ENCODE results near the gene CTTNBP2NL.
"Not testable (repeated sequence)": the region's sequence is repeated elsewhere in the genome, so short reads cannot be mapped to it uniquely, and the experiment has no call there.

The CTTNBP2NL gene

DNA sequence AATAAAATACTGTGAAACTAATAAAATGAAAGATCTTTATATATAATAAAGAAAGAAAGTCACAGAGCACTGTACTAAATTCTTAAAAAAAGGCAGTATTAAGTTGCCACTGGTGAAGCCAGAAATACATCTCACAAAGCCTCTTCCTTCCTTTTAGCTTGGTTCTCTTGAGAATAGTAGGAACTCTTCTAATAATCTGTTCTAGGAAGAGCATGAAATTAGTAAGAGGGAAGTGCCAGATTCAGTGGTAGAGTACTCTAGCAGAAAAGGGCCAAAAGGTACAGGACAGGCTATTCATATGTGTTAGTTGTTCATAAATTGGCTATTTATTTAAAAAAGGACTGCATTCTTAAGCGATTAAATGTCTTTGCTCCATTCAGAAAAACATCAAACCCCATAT, 33.7 kb downstream of the CTTNBP2NL start:
- DNase-seq, result no peak

- no peak for DNase-seq
Measured at GRCh38 chr1:112431038-112431437, 35.0 kb downstream of the CTTNBP2NL start.

GRCh38 chr1:112435448-112435847, 39.4 kb downstream of the CTTNBP2NL start:
- DNase-seq, result no peak

DNA sequence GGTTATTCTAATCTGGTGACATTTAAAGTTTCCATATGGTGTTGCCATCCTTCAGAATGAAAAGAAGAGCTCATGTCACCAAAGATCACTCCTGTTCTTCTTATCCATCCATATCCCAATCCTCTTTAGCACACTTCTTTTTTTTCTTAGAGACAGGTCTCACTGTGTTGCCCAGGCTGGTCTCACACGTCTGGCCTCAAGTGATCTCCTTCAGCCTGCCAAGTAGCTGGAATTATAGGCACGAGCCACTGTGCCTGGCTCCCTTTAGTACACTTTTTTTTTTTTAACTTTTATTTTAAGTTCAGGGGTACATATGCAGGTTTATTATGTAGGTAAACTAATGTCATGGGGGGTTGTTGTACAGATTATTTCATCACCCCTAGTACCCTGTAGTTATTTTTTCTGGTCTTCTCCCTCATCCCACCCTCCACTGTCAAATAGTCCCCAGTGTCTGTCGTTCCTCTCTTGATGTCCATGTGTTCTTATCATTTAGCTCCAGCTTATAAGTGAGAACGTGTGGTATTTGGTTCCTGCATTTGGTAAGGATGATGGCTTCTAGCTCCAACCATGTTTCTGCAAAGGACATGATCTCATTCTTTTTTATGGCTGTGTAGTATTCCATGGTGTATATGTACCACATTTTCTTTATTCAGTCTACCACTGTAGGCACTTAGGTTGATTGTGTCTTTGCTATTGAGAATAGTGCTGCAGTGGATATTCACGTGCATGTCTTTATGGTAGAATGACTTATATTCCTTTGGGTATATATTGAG, 40.6 kb downstream of the CTTNBP2NL start:
- DNase-seq, result no peak

- DNase-seq, result not testable (repeated sequence)
Measured at GRCh38 chr1:112438156-112438555, 42.1 kb downstream of the CTTNBP2NL start.

DNA sequence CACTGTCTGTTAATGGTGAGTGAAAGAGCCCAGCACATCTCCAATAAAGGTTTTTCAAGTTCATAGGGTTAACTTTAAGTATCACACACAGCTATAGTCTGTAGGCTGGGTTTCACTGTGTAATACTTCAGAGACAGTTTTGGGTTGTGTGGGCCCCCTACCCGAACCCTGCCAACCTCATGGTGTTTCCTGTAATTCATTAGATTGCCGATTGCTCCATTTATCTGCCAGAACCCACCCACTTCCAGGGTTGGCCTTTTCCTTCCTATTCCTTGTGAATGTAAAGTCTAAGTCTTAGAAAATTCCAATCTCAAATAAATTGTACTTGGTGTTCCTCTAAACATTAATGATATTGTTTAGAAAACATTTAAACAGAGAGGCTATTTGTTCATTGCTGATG, 43.6 kb downstream of the CTTNBP2NL start:
- DNase-seq, result no peak

- no peak for DNase-seq
Measured at GRCh38 chr1:112440574-112440973, 44.6 kb downstream of the CTTNBP2NL start.

- no peak for DNase-seq
Measured at GRCh38 chr1:112444269-112444668, 48.3 kb downstream of the CTTNBP2NL start.

- DNase-seq, result no peak
Measured at GRCh38 chr1:112445596-112445995, 49.6 kb downstream of the CTTNBP2NL start.

DNA sequence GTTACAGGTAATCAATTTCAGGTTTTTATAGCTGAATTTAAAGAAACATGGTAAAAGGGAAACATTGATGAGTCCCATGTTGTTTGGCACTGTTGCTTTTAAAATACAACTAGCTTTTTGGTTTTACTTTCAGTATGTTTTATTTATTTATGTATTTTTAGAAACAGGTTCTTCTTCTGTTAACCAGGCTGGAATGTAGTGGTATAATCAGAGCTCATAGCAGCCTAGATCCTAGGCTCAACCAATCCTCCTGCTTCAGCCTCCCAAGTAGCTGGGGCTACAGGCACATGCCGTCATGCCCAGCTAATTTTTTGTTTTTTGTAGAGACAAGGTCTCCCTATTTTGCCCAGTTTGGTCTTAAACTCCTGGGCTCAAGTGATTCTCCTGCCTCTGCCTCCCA, 50.4 kb downstream of the CTTNBP2NL start:
- DNase-seq, result no peak

DNA sequence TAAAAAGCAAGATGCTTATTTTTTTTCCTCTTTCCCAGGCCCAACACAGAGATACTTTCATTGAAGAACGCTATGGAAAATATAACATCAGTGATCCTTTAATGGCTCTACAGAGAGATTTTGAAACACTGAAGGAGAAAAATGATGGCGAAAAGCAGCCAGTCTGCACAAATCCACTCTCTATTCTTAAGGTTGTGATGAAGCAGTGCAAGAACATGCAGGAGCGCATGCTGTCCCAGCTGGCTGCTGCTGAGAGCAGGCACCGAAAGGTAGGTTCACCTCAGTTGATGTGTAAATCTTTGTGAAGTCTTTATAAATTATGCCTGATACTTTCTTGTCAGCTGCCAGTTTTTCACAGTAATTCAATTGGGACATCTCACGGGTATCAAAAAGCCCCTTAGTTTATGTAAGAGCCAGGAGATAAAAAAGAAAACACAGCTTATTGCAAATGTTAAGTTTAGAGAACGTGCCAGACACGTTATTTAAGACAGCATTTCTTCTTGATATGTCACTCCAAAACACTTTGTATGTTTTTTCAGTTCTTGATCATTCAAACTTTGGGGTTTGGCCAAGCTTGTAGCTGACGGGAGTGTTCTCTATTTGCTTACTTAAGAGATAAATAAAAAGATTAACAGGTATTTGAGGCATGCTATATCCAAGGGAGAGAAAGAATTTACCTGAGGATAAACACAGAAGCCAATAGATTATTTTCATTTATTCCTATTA, 53.1 kb downstream of the CTTNBP2NL start:
- DNase-seq, result no peak

DNA sequence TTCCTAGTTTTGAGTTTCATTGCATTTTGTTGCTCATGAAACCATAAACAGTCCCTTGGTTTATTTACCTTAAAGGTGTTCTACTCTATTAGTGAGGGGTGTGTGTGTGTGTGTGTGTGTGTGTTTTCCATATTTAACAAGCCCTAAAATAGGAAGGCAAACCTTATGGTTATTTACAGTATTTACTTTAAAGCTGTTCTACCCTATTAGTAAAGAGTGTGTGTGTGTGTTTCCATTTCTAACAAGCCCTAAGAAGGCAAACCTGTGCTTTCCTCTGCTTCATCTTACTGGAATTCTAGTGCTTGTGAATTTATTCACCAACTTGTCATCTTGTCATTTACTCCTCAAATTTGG, 53.6 kb downstream of the CTTNBP2NL start:
- no peak for DNase-seq

- no peak for DNase-seq
Measured at GRCh38 chr1:112450773-112451172, 54.8 kb downstream of the CTTNBP2NL start.

- not testable (repeated sequence) for DNase-seq
Measured at GRCh38 chr1:112451301-112451700, 55.3 kb downstream of the CTTNBP2NL start.

DNA sequence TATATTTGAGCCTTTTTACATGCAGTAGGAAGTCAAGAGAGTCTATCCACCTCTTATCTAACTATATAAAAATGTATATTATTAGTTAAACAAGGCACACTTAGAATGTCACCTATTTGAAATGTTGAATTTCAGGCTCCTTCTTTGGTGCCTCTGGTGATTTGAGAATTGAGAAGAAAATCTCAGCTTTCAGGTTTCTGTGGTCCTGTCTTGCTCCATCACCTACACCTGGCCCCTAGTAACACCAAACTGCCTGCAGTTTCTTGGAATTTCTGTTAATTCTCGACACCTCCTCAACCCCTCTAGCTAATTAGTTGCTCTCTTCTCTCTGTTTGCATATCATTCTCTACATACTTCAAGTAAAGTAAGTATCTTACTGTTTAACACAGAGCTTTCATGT, 57.9 kb downstream of the CTTNBP2NL start:
- DNase-seq, result no peak

DNA sequence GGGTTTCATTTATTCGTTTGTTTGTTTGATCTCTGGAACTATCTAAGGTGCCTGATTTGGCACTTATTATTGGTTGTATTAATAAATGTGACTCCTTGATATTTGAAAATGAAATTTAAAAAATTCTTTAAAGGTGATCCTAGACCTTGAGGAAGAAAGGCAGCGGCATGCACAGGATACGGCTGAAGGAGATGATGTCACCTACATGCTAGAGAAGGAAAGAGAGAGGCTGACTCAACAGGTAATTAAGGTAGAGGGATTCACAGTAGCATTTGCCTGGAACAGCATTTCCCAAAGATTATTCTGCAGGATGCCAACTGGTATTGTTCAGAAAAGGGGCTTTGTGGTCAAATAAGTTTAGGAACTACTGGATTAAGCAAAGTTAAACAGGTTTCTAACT, 58.3 kb downstream of the CTTNBP2NL start:
- no peak for DNase-seq

DNA sequence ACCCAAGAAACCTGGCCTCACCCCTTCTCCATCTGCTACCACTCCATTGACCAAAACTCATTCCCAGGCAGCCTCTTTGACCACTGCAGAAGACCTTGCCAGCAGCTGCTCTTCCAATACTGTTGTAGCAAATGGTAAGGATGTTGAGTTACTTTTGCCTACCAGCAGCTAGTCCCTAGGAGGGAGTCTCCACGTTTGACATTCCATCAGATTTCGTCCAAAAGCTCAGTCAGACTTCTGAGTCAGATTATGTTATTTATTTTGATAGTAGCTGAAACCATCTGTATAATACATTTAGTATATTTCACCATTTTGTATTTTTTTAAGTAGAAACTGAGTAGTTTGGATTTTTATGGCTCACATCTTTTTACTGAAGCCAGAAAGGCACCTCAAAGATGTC, 61.2 kb downstream of the CTTNBP2NL start:
- DNase-seq, result no peak

DNA sequence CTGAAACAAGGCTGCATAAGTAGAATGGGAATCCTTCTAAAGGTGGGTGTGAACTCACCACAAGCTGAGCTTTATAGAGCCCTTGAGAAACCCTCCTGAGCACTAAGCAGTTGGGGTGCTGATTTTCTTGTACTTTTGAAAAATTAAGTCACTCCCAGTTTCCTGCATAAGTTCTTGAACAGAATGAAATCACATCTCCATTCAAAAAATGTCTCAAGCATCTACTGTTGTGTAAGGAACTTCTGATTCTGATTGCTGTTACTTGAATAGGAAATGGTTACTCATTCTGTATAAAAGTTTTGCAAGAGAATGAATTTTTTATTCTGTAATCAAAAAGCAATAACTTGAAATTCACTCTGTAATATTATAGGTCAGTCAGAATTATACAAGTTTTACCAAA, 61.9 kb downstream of the CTTNBP2NL start:
- DNase-seq, result no peak

DNA sequence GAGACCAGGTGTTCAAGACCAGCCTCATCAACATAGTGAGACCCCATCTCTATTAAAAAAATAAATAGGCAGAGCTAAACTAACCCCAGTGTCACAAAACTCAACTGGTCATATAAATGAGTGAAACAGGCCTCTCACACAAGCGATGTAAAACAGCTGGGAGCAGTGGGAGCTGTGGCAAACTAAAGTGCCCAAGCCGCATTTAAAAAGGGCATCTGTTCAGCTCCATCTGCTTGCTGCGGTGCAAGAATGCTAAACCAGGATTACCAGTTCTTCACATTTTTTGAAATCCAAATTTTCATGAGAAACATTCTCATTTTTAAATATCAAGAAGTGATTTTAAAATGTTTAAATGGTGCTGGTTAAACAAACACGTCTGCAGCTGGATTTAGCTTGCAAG, 62.7 kb downstream of the CTTNBP2NL start:
- no peak for DNase-seq

DNA sequence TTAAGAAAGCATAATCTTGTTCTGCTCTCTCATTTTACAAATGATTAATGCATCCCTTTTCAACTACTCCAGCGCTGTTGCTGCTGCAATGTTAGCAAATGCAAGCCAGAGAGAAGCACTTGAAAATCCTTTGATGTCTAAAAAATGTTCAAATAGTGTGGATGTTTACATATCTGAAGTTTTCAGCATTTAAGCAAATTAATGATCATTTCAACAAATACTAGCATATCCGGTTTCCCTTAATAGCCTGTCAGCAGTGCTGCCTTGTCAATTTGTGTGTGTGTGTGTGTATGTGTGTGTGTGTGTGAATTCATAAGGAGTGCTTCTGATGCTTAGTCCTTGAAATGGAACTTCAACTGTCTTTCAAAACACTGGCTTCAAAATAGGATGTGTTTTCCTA, 64.6 kb downstream of the CTTNBP2NL start:
- DNase-seq, result no peak

DNA sequence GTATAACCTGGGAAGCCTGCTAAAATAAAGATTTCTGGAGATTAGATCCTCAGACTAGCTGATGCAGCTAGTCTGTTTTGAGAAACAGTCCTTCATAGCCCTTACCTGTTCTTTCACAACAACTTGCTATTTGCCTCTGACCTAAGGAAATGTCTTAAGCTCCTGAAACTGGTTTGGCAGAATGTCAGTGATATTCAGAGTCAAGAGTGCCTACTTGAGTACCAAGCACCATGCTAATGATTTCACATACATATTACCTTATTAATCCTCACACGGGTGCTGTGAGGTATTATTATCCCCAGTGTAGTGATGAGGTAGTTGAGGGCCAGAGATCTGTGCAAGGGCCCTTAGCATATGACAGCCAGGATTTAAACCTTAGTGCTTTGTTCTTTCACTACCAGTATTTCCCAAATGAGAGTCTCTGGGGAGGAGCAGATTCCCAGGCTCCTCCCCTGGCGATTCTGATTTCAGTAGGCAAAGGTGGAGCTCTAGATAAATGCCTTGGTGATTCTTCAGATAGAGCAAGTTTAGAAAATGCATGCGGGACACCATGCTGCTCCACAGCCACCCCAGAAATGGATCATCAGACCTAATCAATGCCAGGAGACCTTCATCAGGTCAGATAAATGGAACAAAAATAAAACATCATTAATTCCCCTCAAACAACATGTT, 65.3 kb downstream of the CTTNBP2NL start:
- DNase-seq, result no peak

- DNase-seq, result no peak
Measured at GRCh38 chr1:112462953-112463279, 66.9 kb downstream of the CTTNBP2NL start.

- DNase-seq, result no peak
Measured at GRCh38 chr1:112464501-112464900, 68.5 kb downstream of the CTTNBP2NL start.

DNA sequence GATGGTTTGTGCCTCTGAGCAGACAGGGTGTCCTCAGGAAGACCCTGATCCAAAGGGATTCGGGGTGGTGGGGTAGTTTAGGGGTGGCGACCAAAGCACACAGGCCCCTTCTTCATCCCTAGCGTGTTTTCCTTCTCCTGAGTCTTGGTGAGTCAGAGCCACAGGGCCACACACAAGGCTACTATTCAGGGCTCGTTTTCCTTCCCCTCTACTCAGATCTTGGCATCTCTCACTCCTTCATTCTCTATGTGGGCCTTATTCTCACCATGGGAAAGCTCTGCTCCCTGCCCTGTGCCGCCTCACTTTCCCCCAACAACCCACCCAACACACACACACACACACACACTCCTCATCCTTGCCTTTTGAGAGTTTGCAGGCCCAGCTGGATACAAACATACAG, 69.1 kb downstream of the CTTNBP2NL start:
- no peak for DNase-seq
